GM12892 (cell line): Measurements from ENCODE around the gene WNK2.

Source experiments
- POLR2A ChIP-seq: IDR thresholded peaks from 2 replicates; pipeline ENCODE4 v1.6.1; 2011; ENCODE audit warnings: low read depth, low read length, control low read depth
- POLR2AphosphoS5 ChIP-seq: IDR thresholded peaks from 2 replicates; pipeline ENCODE4 v1.6.1; 2011; ENCODE audit warnings: low read depth, low read length, control low read depth

GRCh38 chr9:93187574-93187973, 3.6 kb downstream of the WNK2 start:
- no peak for TF ChIP-seq POLR2AphosphoS5
- TF ChIP-seq POLR2A = no peak
